C4-2B (cell line): ENCODE measurements around the gene KLF16.

Experiments used
- ZFX ChIP-seq: fragments of 450-650 bp; IDR thresholded peaks from 2 replicates; pipeline ENCODE4 v1.6.1; 2017
- TF ChIP-seq, protein P1 (sequence below): fragments of 450-650 bp; conservative IDR thresholded peaks from 2 replicates; pipeline ENCODE4 v1.5.1; 2017; ENCODE audit warnings: mild to moderate bottlenecking

DNA sequence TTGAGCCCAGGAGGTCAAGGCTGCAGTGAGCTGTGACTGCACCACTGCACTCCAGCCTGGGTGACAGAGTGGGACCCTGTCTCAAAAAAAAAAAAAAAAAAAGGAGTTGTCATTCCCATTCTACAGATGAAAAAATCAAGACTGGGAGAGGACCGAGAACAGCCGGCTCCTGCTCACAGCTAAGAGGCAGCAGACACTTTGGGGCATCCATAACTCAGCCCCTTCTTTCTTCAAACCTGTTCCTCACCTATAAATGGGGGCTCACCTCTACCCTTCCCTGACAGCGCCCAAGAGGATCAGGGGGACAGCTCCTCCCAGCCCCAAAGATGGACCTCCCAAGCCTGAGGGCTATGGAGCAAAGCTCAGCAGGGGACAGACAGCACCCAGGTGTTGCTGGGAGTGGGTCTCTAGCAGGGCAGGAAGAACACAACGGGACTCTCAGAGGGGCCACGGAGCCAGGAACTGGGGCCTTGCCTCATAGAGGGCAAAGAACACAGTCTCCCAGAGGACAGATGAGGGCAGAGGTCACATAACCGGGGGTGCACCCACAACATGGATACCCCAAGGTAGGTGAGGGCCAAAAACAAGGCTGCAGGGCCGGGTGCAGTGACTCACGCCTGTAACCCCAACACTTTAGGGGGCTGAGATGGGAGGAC lies 3.4 kb upstream of the KLF16 start:
- TF ChIP-seq, protein P1, sequence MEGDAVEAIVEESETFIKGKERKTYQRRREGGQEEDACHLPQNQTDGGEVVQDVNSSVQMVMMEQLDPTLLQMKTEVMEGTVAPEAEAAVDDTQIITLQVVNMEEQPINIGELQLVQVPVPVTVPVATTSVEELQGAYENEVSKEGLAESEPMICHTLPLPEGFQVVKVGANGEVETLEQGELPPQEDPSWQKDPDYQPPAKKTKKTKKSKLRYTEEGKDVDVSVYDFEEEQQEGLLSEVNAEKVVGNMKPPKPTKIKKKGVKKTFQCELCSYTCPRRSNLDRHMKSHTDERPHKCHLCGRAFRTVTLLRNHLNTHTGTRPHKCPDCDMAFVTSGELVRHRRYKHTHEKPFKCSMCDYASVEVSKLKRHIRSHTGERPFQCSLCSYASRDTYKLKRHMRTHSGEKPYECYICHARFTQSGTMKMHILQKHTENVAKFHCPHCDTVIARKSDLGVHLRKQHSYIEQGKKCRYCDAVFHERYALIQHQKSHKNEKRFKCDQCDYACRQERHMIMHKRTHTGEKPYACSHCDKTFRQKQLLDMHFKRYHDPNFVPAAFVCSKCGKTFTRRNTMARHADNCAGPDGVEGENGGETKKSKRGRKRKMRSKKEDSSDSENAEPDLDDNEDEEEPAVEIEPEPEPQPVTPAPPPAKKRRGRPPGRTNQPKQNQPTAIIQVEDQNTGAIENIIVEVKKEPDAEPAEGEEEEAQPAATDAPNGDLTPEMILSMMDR, result no peak
- TF ChIP-seq ZFX, result no peak
